ENCODE data around the gene SERPINE1. TPM values are rescaled to one million over a fixed set of nuclear protein-coding genes. Genes with fewer than 3 reads are reported as not detected.

The SERPINE1 gene
- total and polyA plus RNA-seq, 2 of the 8 experiments (the other 6 are each of a cell fraction or from before 2014, with no cell fraction given), result 3.7 to 5.6 TPM

- ChIA-PET POLR2A (ENCODE audit: partially characterized antibody) (interaction anchor here (0.6 to 4.7 kb wide), 6 partner anchors 10 to 77 kb away, joined by 3 to 20 read pairs (median 3); partner anchors contain the start of gene VGF), CTCF (ENCODE audit: partially characterized antibody) (interaction anchor here (0.7 to 7.6 kb wide), 12 partner anchors 10 to 123 kb away, joined by 3 to 115 read pairs (median 4); partner anchors contain the start of genes SERPINE1 and VGF)
- no peak overlapping the region for H3K56ac ChIP-seq (replicated peaks; ENCODE audit: insufficient read length, low read depth, low read length)
- H3K4ac ChIP-seq (replicated peaks; ENCODE audit: insufficient read length, low read depth, low read length), result no peak overlapping the region
- H3K27ac ChIP-seq (ENCODE audit: low read depth, low read length), result no peak overlapping the region
- H3K4me2 ChIP-seq (ENCODE audit: insufficient read depth in 1 of 2, low read depth in 2 of 2, low read length in 2 of 2), result peak overlapping the region; percentile 78 to 80
- H3K23me2 ChIP-seq (ENCODE audit: low read depth, low read length), result no peaks in the 10 kb centered on the region; the same call in 1 of the 2 replicates
- no peak overlapping the region for H4K8ac ChIP-seq (ENCODE audit: extremely low read depth, insufficient read depth, low read length)
- H2BK120ac ChIP-seq (replicated peaks; ENCODE audit: low read depth, low read length), result no peak overlapping the region
- FAIRE-seq (no peak), DNase-seq (ENCODE audit: low read depth in 1 of 2, low spot score in 2 of 2) (no peak)
- peak overlapping the region; percentile 2; the same call in 1 of the 2 replicates for H2AK5ac ChIP-seq (ENCODE audit: low read depth, low read length)
- no peak overlapping the region for H3K23ac ChIP-seq (ENCODE audit: insufficient read length)
- no peak overlapping the region; the same call in 1 of the 2 replicates for H2BK5ac ChIP-seq (ENCODE audit: low read depth, low read length)
- H4K5ac ChIP-seq (ENCODE audit: insufficient read length, low read depth, low read length), result no peak overlapping the region
- peaks cover 0 to 3% (median 1%) of the 10 kb centered on the region in 4 experiments; a peak in 3 of 8 replicates for H3K36me3 ChIP-seq (ENCODE audit: control insufficient read depth in 2 of 4, insufficient read depth in 4 of 4, low read length in 3 of 4)
- H4K20me1 ChIP-seq (replicated peaks in 1 of 2; ENCODE audit: control insufficient read depth in 1 of 2, insufficient read depth in 2 of 2, low read length in 2 of 2), result no peaks in the 10 kb centered on the region
- H3K9me3 ChIP-seq (ENCODE audit: insufficient read depth in 2 of 2, low read depth in 1 of 2, low read length in 1 of 2), result no peaks in the 10 kb centered on the region; a peak in 1 of 4 replicates
- H3K4me1 ChIP-seq (replicated peaks in 1 of 4; ENCODE audit: control insufficient read depth in 3 of 4, insufficient read depth in 4 of 4, low read length in 3 of 4), result peaks cover 8 to 26% (median 20%) of the 10 kb centered on the region in 4 experiments
- no peak overlapping the region for H2AFZ ChIP-seq (ENCODE audit: low read length)
- H2BK15ac ChIP-seq (ENCODE audit: low read length), result 0 out of 2 replicates have a peak overlapping the region, but pooled peaks have one; percentile 36
- peak overlapping the region; percentile 17 for H3K18ac ChIP-seq (ENCODE audit: extremely low read depth, low read length)
- peak overlapping the region; percentile 86; the same call in 1 of the 2 replicates for H2BK20ac ChIP-seq (ENCODE audit: low read length)
- peak overlapping the region in 1 of 4 experiments; percentile 45; a peak in 1 of 7 replicates for H3K9ac ChIP-seq (replicated peaks in 1 of 4; ENCODE audit: extremely low read depth in 1 of 4, low read depth in 3 of 4, low read length in 3 of 4)
- peak overlapping the region; percentile 48 to 82 (median 66) for H3K4me3 ChIP-seq (ENCODE audit: extremely low read depth in 1 of 4, insufficient read depth in 2 of 4, low read depth in 3 of 4, low read length in 4 of 4)
- no peaks in the 10 kb centered on the region for H3K79me1 ChIP-seq (ENCODE audit: low read depth, low read length)
- peak overlapping the region; percentile 70 for H4K91ac ChIP-seq (replicated peaks; ENCODE audit: insufficient read length, low read length)
- TF ChIP-seq RAD21 (IDR thresholded peaks at IDR 0.05 in 1 of 2, conservative IDR thresholded peaks at IDR 0.05 in 1 of 2; ENCODE audit: low read depth in 2 of 2, low read length in 2 of 2) (no peak), NANOG (IDR thresholded peaks at IDR 0.05; ENCODE audit: insufficient read depth, low read depth, low read length, poor library complexity, severe bottlenecking) (no peak), CHD2 (IDR thresholded peaks at IDR 0.05; ENCODE audit: low read length) (no peak)
- WGBS, 2 experiments (ENCODE audit: extremely low coverage in 1 of 2, insufficient coverage in 1 of 2, insufficient read length in 1 of 2, insufficient replicate concordance in 2 of 2, low coverage in 1 of 2, low lambda C conversion rate in 2 of 2, missing lambda C conversion rate in 1 of 2), result 47% methylated on average over 4 of the region's 4 CpGs; no CpG with 5 or more reads in 1 of the 2 experiments
- H3K27me3 ChIP-seq (replicated peaks in 1 of 4; ENCODE audit: control insufficient read depth in 3 of 4, extremely low read depth in 1 of 4, insufficient read depth in 3 of 4, low read length in 3 of 4), result peaks cover 0 to 8% (median 5%) of the 10 kb centered on the region in 4 experiments; a peak in 3 of 7 replicates
- H3K79me2 ChIP-seq (ENCODE audit: control insufficient read depth in 1 of 2, insufficient read depth in 2 of 2, low read length in 2 of 2), result 0 out of 4 replicates have a peak, but pooled peaks cover 0 to 4% of the 10 kb centered on the region in 2 experiments
- H3K14ac ChIP-seq (ENCODE audit: insufficient read length), result no peak overlapping the region
- no peak overlapping the region for H2BK12ac ChIP-seq (ENCODE audit: low read depth, low read length)
Measured at GRCh38 chr7:101155303-101155702, 28.4 kb downstream of the SERPINE1 start.

All from H1 (cell line).